NCI-H1930 (cell line): Measurements from ENCODE around the gene TTC14.

ENCODE experiments used
- DNase-seq, 2 experiments: peaks; one replicate each; lab custom pipeline; 2025; lab: John Stamatoyannopoulos, UW

The TTC14 gene

GRCh38 chr3:180633722-180634121, 31.8 kb downstream of the TTC14 start:
- DNase-seq: no peak

- DNase-seq: no peak
Observed at GRCh38 chr3:180640987-180641386, 39.0 kb downstream of the TTC14 start.

GRCh38 chr3:180646187-180646790, 44.3 kb downstream of the TTC14 start:
- no peak for DNase-seq

GRCh38 chr3:180656406-180656805, 54.4 kb downstream of the TTC14 start:
- DNase-seq: no peak

DNA sequence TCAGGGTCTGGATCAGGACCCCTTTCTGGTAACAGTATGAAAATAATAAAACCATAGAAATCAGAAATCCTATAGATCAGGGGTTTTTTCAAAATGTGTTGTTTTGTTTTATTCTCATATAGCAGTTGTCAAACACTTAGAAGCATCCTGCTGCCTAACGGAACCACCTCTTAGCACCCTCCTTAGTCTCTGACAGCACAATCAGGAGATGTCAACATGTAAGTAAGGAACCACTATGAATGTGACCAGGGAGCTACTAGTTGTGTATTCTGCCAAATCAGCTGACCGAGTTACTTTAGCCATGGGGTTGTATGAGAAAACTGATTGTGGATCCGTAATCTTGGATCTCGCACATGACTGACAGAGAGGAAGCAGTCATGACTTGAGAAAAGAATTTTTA, 55.1 kb downstream of the TTC14 start:
- DNase-seq: no peak
